ENCODE results near the gene ADTRP.

ADTRP gene

DNA sequence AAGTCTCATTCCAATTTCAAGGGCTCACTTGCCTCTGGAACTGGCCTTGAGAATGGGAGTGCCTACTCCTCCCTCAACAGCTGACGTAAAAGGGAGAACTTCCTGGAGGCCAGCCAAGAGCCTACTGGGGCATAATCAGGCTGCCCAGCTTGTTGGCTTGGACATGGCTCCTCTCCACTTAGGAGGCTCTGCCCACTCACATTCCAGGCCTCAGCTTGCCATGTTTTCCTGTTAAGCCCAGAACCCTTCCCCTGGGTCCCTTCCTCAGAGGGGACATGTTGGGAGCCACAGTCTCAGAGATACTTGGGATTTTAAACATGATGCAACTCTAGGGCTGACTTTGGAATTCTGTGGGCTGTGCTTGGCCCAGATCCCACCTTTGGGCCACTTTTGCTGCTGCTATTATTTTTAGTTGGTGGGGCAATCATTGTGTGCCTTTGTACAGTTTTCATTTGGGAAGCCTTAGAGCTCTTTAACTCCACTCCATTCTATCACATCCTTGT, 31.5 kb upstream of the ADTRP start:
- H3K9me3 ChIP-seq (ENCODE audit: insufficient read depth, low read length): no peaks in the 10 kb centered on the region
- TF ChIP-seq EZH2phosphoT487 (conservative IDR thresholded peaks at IDR 0.05; ENCODE audit: low read length): no peak
- TF ChIP-seq, protein P1, sequence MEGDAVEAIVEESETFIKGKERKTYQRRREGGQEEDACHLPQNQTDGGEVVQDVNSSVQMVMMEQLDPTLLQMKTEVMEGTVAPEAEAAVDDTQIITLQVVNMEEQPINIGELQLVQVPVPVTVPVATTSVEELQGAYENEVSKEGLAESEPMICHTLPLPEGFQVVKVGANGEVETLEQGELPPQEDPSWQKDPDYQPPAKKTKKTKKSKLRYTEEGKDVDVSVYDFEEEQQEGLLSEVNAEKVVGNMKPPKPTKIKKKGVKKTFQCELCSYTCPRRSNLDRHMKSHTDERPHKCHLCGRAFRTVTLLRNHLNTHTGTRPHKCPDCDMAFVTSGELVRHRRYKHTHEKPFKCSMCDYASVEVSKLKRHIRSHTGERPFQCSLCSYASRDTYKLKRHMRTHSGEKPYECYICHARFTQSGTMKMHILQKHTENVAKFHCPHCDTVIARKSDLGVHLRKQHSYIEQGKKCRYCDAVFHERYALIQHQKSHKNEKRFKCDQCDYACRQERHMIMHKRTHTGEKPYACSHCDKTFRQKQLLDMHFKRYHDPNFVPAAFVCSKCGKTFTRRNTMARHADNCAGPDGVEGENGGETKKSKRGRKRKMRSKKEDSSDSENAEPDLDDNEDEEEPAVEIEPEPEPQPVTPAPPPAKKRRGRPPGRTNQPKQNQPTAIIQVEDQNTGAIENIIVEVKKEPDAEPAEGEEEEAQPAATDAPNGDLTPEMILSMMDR (IDR thresholded peaks at IDR 0.05; ENCODE audit: insufficient read depth, low read length, poor library complexity, severe bottlenecking): no peak
- no peak overlapping the region for H3K9ac ChIP-seq (ENCODE audit: low read length)
- H3K27ac ChIP-seq (ENCODE audit: low read depth, low read length): no peak overlapping the region
- H3K79me2 ChIP-seq (ENCODE audit: insufficient read depth, low read length): no peaks in the 10 kb centered on the region
- no peak overlapping the region for H2AFZ ChIP-seq (ENCODE audit: low read depth, low read length, severe bottlenecking)
- no peaks in the 10 kb centered on the region for H3K9me2 ChIP-seq (replicated peaks; ENCODE audit: insufficient read depth, low read length)
- H3K36me3 ChIP-seq (ENCODE audit: low read length): no peaks in the 10 kb centered on the region
- H3F3A ChIP-seq (ENCODE audit: insufficient read depth): no peaks in the 10 kb centered on the region
- H3K4me2 ChIP-seq (ENCODE audit: low read depth, low read length, poor library complexity, severe bottlenecking): no peak overlapping the region
- no peaks in the 10 kb centered on the region for H3K27me3 ChIP-seq (ENCODE audit: low read length)
- H3K4me3 ChIP-seq (ENCODE audit: insufficient read depth, low read length, poor library complexity, severe bottlenecking): no peak overlapping the region
- no peaks in the 10 kb centered on the region for H4K20me1 ChIP-seq (ENCODE audit: low read depth, low read length)

DNA sequence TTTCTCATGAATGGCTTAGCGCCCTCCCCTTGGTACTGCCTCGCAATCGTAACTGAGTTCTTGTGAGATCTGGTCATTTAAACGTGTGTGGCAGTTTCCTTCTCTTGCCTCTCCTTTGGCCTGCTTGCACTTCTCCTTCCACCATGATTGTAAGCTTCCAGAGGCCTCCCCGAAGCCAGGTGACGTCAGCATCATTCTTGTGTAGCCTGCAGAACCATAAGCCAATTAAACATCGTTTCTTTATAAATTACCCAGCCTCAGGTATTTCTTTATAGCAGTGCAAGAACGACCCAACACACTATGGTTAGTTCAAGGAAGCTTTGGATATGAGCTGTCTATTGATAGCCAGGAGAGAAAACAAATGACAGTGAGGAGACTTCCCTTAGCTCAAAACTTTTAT, 29.5 kb upstream of the ADTRP start:
- Histone ChIP-seq H3K9me3 (ENCODE audit: insufficient read depth, low read length) (no peaks in the 10 kb centered on the region), H3K27ac (ENCODE audit: low read depth, low read length) (no peak overlapping the region), H4K20me1 (ENCODE audit: low read depth, low read length) (no peaks in the 10 kb centered on the region), H3K36me3 (ENCODE audit: low read length) (no peaks in the 10 kb centered on the region), H3K4me2 (ENCODE audit: low read depth, low read length, poor library complexity, severe bottlenecking) (no peak overlapping the region), H2AFZ (ENCODE audit: low read depth, low read length, severe bottlenecking) (no peak overlapping the region), H3K4me3 (ENCODE audit: insufficient read depth, low read length, poor library complexity, severe bottlenecking) (no peak overlapping the region), H3F3A (ENCODE audit: insufficient read depth) (no peaks in the 10 kb centered on the region), H3K9me2 (replicated peaks; ENCODE audit: insufficient read depth, low read length) (no peaks in the 10 kb centered on the region), H3K79me2 (ENCODE audit: insufficient read depth, low read length) (no peaks in the 10 kb centered on the region), H3K9ac (ENCODE audit: low read length) (no peak overlapping the region), H3K27me3 (ENCODE audit: low read length) (no peaks in the 10 kb centered on the region)
- TF ChIP-seq, protein P1 (IDR thresholded peaks at IDR 0.05; ENCODE audit: insufficient read depth, low read length, poor library complexity, severe bottlenecking): no peak
- no peak for TF ChIP-seq EZH2phosphoT487 (conservative IDR thresholded peaks at IDR 0.05; ENCODE audit: low read length)

DNA sequence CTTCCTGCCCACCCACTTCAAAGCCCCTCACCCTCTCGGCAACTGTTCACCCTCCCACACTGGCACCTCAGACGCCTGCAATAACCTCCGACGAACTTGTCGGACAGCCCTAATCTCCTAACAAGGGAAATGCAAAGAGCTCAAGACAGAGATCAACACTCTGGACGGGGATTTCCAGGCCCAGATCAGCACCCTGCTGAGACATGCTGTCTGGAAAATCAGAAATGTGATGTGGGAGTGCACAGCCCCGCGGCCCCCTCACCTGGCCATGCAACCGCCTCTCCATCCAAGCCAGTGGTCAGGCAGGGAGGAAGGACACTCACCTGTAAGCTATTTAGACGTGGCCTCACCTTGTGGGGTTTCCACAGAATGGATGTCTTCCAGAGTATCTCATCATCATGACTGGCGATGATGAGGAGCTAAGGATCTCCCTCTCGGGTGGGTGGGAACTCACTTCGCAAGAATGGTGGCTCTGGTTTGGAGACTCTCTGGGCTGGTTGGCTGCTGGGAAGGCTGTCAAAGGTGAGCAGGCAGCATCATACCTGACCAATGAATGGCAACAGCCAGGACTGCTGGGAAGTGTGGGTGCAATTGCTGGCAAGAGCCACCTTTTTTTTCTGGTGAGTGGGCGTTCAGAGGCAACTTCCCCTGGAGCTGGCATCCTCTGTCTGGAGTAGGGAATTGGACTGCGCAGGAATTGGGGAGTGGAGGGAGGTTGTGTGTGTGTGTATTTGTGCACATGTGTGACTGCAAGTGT, 28.1 kb upstream of the ADTRP start:
- no peaks in the 10 kb centered on the region for H3K9me3 ChIP-seq (ENCODE audit: insufficient read depth, low read length)
- no peaks in the 10 kb centered on the region for H3K9me2 ChIP-seq (replicated peaks; ENCODE audit: insufficient read depth, low read length)
- no peaks in the 10 kb centered on the region for H3K27me3 ChIP-seq (ENCODE audit: low read length)
- H4K20me1 ChIP-seq (ENCODE audit: low read depth, low read length): no peaks in the 10 kb centered on the region
- H3K79me2 ChIP-seq (ENCODE audit: insufficient read depth, low read length): no peaks in the 10 kb centered on the region
- no peak overlapping the region for H3K27ac ChIP-seq (ENCODE audit: low read depth, low read length)
- H2AFZ ChIP-seq (ENCODE audit: low read depth, low read length, severe bottlenecking): no peak overlapping the region
- no peak overlapping the region for H3K4me3 ChIP-seq (ENCODE audit: insufficient read depth, low read length, poor library complexity, severe bottlenecking)
- H3K9ac ChIP-seq (ENCODE audit: low read length): no peak overlapping the region
- TF ChIP-seq EZH2phosphoT487 (conservative IDR thresholded peaks at IDR 0.05; ENCODE audit: low read length): no peak
- TF ChIP-seq, protein P1 (IDR thresholded peaks at IDR 0.05; ENCODE audit: insufficient read depth, low read length, poor library complexity, severe bottlenecking): no peak
- H3K4me2 ChIP-seq (ENCODE audit: low read depth, low read length, poor library complexity, severe bottlenecking): no peak overlapping the region
- no peaks in the 10 kb centered on the region for H3F3A ChIP-seq (ENCODE audit: insufficient read depth)
- H3K36me3 ChIP-seq (ENCODE audit: low read length): no peaks in the 10 kb centered on the region
